HS-27A (cell line): ENCODE measurements around the gene LRRC7.

Experiments used
- DNase-seq: peaks from one replicate; pipeline ENCODE4 v3.0.0-alpha.2; 2012; ENCODE audit warnings: low read depth, missing footprints

The LRRC7 gene

GRCh38 chr1:69976896-69977295 is 409.2 kb downstream of the LRRC7 start:
- no peak for DNase-seq

- DNase-seq, result peak; percentile 51
Measured at GRCh38 chr1:69982992-69983391, 415.3 kb downstream of the LRRC7 start.

GRCh38 chr1:69985376-69985775 is 417.7 kb downstream of the LRRC7 start:
- DNase-seq, result no peak

GRCh38 chr1:69985901-69986439 is 418.2 kb downstream of the LRRC7 start:
- DNase-seq, result no peak

- no peak for DNase-seq
Measured at GRCh38 chr1:69987881-69988280, 420.2 kb downstream of the LRRC7 start.

GRCh38 chr1:69991644-69992043 is 423.9 kb downstream of the LRRC7 start:
- DNase-seq, result no peak

GRCh38 chr1:69992594-69992993 is 424.9 kb downstream of the LRRC7 start:
- no peak for DNase-seq

GRCh38 chr1:69993810-69994209 is 426.1 kb downstream of the LRRC7 start:
- no peak for DNase-seq

- no peak for DNase-seq
Measured at GRCh38 chr1:69994241-69994640, 426.5 kb downstream of the LRRC7 start.

- DNase-seq, result no peak
Measured at GRCh38 chr1:69998847-69999246, 431.1 kb downstream of the LRRC7 start.

GRCh38 chr1:70003211-70003908 is 435.6 kb downstream of the LRRC7 start:
- DNase-seq, result no peak

- no peak for DNase-seq
Measured at GRCh38 chr1:70005386-70006034, 437.8 kb downstream of the LRRC7 start.

- DNase-seq, result no peak
Measured at GRCh38 chr1:70008660-70009059, 440.9 kb downstream of the LRRC7 start.

GRCh38 chr1:70017770-70018169 is 450.0 kb downstream of the LRRC7 start:
- DNase-seq, result no peak

- DNase-seq, result no peak
Measured at GRCh38 chr1:70024272-70024671, 456.6 kb downstream of the LRRC7 start.

GRCh38 chr1:70025052-70025451 is 457.3 kb downstream of the LRRC7 start:
- DNase-seq, result no peak

GRCh38 chr1:70025846-70026245 is 458.1 kb downstream of the LRRC7 start:
- DNase-seq, result no peak

GRCh38 chr1:70033266-70033873 is 465.6 kb downstream of the LRRC7 start:
- no peak for DNase-seq

- no peak for DNase-seq
Measured at GRCh38 chr1:70033936-70034335, 466.2 kb downstream of the LRRC7 start.

- no peak for DNase-seq
Measured at GRCh38 chr1:70034403-70034802, 466.7 kb downstream of the LRRC7 start.

- DNase-seq, result no peak
Measured at GRCh38 chr1:70038025-70038424, 470.3 kb downstream of the LRRC7 start.

- DNase-seq, result no peak
Measured at GRCh38 chr1:70039485-70039884, 471.8 kb downstream of the LRRC7 start.
